ENCODE results near the gene RYR1.

GRCh38 chr19:38564981-38565690, 131.6 kb downstream of the RYR1 start:
- TF ChIP-seq, protein P1, sequence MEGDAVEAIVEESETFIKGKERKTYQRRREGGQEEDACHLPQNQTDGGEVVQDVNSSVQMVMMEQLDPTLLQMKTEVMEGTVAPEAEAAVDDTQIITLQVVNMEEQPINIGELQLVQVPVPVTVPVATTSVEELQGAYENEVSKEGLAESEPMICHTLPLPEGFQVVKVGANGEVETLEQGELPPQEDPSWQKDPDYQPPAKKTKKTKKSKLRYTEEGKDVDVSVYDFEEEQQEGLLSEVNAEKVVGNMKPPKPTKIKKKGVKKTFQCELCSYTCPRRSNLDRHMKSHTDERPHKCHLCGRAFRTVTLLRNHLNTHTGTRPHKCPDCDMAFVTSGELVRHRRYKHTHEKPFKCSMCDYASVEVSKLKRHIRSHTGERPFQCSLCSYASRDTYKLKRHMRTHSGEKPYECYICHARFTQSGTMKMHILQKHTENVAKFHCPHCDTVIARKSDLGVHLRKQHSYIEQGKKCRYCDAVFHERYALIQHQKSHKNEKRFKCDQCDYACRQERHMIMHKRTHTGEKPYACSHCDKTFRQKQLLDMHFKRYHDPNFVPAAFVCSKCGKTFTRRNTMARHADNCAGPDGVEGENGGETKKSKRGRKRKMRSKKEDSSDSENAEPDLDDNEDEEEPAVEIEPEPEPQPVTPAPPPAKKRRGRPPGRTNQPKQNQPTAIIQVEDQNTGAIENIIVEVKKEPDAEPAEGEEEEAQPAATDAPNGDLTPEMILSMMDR (IDR thresholded peaks at IDR 0.05; ENCODE audit: low read length), result no peak
- TF ChIP-seq EZH2phosphoT487 (IDR thresholded peaks at IDR 0.05; ENCODE audit: low read length), result no peak

Measured in MM.1S (cell line).